Measurements from ENCODE around the gene DPAGT1. TPM values are rescaled to one million over a fixed set of nuclear protein-coding genes. Genes with fewer than 3 reads are reported as not detected.

The DPAGT1 gene
- total and polyA plus RNA-seq, 4 donors, result 19.0 to 50.9 (median 33.0) TPM

DNA sequence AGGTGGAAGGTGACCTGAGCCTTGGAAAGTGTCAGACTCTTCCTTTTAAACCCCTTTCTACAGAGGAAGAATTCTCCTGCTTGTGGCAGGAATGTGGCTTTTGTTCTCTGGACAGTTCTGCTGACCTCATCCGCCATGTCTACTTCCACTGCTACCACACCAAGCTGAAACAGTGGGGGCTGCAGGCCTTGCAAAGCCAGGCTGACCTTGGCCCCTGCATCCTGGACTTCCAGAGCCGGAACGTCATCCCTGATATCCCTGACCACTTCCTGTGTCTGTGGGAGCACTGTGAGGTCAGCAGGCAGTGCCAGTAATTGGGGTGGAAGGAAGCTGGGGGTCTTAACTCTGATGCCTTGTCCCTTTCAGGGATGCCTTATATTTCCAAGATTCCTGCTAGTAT is 29.0 kb upstream of the DPAGT1 start:
- H3K27me3 ChIP-seq (ENCODE audit: control insufficient read depth in 3 of 3, insufficient read depth in 3 of 3, low read length in 2 of 3), result no peaks in the 10 kb centered on the region
- H3K4me1 ChIP-seq (ENCODE audit: control insufficient read depth in 5 of 5, insufficient read depth in 5 of 5, low read length in 5 of 5), result peaks cover 0 to 4% (median 0%) of the 10 kb centered on the region in 5 donors
- 69 to 76% methylated on average over 3 of the region's 3 CpGs for WGBS, 2 donors
- H3K4me3 ChIP-seq, result no peak overlapping the region
- no peak overlapping the region for H3K9ac ChIP-seq (ENCODE audit: insufficient read depth in 1 of 2, low read length in 2 of 2)
- peaks cover 18 to 37% (median 36%) of the 10 kb centered on the region in 4 donors for H3K36me3 ChIP-seq (ENCODE audit: control insufficient read depth in 4 of 4, insufficient read depth in 4 of 4, low read length in 4 of 4)
- ATAC-seq (ENCODE audit: insufficient read depth, low FRiP score), result no peak
- DNase-seq, result no peak
- no peaks in the 10 kb centered on the region for H3K9me3 ChIP-seq (ENCODE audit: control insufficient read depth in 4 of 4, insufficient read depth in 3 of 4, low read length in 3 of 4)
- TF ChIP-seq, protein P1, sequence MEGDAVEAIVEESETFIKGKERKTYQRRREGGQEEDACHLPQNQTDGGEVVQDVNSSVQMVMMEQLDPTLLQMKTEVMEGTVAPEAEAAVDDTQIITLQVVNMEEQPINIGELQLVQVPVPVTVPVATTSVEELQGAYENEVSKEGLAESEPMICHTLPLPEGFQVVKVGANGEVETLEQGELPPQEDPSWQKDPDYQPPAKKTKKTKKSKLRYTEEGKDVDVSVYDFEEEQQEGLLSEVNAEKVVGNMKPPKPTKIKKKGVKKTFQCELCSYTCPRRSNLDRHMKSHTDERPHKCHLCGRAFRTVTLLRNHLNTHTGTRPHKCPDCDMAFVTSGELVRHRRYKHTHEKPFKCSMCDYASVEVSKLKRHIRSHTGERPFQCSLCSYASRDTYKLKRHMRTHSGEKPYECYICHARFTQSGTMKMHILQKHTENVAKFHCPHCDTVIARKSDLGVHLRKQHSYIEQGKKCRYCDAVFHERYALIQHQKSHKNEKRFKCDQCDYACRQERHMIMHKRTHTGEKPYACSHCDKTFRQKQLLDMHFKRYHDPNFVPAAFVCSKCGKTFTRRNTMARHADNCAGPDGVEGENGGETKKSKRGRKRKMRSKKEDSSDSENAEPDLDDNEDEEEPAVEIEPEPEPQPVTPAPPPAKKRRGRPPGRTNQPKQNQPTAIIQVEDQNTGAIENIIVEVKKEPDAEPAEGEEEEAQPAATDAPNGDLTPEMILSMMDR (IDR thresholded peaks at IDR 0.05; ENCODE audit: control extremely low read depth, extremely low read depth), result no peak
- no peak overlapping the region for H3K27ac ChIP-seq (ENCODE audit: low read depth in 1 of 2, low read length in 1 of 2)

DNA sequence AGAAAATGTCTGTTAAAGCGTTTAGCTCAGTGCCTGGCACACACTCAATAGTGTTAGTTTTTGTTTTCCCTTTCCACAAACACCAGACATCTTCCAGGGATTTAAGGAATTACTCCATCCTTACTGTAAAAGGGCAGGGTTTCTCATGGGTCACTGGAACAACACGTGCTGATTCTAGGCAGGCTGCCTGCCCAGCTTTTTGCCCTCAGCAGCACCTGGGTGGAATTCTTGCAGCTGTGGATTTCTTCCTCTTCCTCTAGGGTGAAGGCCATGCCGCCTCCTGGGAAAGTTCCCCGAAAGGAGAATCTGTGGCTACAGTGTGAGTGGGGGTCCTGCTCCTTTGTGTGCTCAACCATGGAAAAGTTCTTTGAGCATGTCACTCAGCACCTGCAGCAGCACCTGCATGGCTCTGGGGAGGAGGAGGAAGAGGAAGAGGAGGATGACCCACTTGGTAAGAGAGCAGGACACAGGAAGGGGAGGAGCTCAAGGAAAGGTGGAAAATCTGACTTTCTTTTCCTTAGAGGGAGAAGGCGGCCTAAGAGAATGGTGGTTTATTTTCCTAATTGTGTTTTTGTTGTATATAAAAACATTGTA is 25.1 kb upstream of the DPAGT1 start:
- ATAC-seq (ENCODE audit: insufficient read depth, low FRiP score), result no peak
- DNase-seq, result no peak
- Histone ChIP-seq H3K9ac (ENCODE audit: insufficient read depth in 1 of 2, low read length in 2 of 2) (no peak overlapping the region), H3K4me1 (ENCODE audit: control insufficient read depth in 5 of 5, insufficient read depth in 5 of 5, low read length in 5 of 5) (peaks cover 0 to 9% (median 7%) of the 10 kb centered on the region in 5 donors), H3K27me3 (ENCODE audit: control insufficient read depth in 3 of 3, insufficient read depth in 3 of 3, low read length in 2 of 3) (no peaks in the 10 kb centered on the region), H3K4me3 (no peak overlapping the region), H3K36me3 (ENCODE audit: control insufficient read depth in 4 of 4, insufficient read depth in 4 of 4, low read length in 4 of 4) (peaks cover 11 to 29% (median 24%) of the 10 kb centered on the region in 4 donors), H3K9me3 (ENCODE audit: control insufficient read depth in 4 of 4, insufficient read depth in 3 of 4, low read length in 3 of 4) (no peaks in the 10 kb centered on the region), H3K27ac (ENCODE audit: low read depth in 1 of 2, low read length in 1 of 2) (peak overlapping the region in 1 of 2 donors; percentile 34)
- TF ChIP-seq, protein P1 (IDR thresholded peaks at IDR 0.05; ENCODE audit: control extremely low read depth, extremely low read depth), result no peak
- WGBS, 2 donors, result 72 to 79% methylated on average over 5 of the region's 5 CpGs

DNA sequence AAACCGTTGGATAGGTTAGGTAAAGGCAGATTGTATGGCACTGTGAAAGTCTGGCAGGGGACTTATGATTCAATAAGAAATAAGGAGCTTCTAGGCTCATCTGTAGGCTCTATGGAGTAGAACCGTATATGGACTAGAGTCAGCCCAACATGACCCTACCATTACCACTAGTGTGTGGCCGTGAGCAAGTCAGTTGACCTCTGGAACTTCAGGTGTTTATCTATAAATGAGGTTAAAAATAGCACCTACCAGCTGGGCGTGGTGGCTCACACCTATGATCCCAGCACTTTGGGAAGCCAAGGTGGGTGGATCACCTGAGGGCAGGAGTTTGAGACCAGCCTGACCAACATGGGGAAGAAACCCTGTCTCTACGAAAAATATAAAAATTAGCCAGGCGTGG is 24.2 kb upstream of the DPAGT1 start:
- no peak overlapping the region for H3K9ac ChIP-seq (ENCODE audit: insufficient read depth in 1 of 2, low read length in 2 of 2)
- no peak overlapping the region for H3K4me3 ChIP-seq
- H3K36me3 ChIP-seq (ENCODE audit: control insufficient read depth in 4 of 4, insufficient read depth in 4 of 4, low read length in 4 of 4), result peaks cover 10 to 22% (median 16%) of the 10 kb centered on the region in 4 donors
- H3K27me3 ChIP-seq (ENCODE audit: control insufficient read depth in 3 of 3, insufficient read depth in 3 of 3, low read length in 2 of 3), result no peaks in the 10 kb centered on the region
- 90 to 97% methylated on average over 6 of the region's 6 CpGs for WGBS, 2 donors
- H3K9me3 ChIP-seq (ENCODE audit: control insufficient read depth in 4 of 4, insufficient read depth in 3 of 4, low read length in 3 of 4), result no peaks in the 10 kb centered on the region
- H3K4me1 ChIP-seq (ENCODE audit: control insufficient read depth in 5 of 5, insufficient read depth in 5 of 5, low read length in 5 of 5), result peaks cover 0 to 12% (median 7%) of the 10 kb centered on the region in 5 donors
- H3K27ac ChIP-seq (ENCODE audit: low read depth in 1 of 2, low read length in 1 of 2), result no peak overlapping the region
- ATAC-seq (ENCODE audit: insufficient read depth, low FRiP score), result no peak
- no peak for DNase-seq
- TF ChIP-seq, protein P1 (IDR thresholded peaks at IDR 0.05; ENCODE audit: control extremely low read depth, extremely low read depth), result no peak

DNA sequence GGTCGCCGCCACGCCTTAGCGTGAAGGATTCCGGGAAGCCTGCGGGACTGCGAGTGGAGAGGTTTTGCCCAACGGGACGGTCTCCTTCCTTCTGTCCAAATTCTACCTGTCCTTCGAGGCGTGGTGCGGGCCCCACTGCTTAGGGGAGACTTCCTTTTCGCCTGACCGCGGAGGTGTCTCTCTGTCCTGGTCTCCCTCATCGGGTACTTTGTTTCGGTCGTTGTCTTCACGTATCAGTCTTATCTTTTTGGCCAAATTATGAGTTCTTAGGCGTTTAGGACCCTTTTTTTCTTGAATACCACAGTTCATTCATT is 20.1 kb upstream of the DPAGT1 start:
- no peaks in the 10 kb centered on the region for H3K27me3 ChIP-seq (ENCODE audit: control insufficient read depth in 3 of 3, insufficient read depth in 3 of 3, low read length in 2 of 3)
- peak overlapping the region; percentile 40 to 78 for H3K9ac ChIP-seq (ENCODE audit: insufficient read depth in 1 of 2, low read length in 2 of 2)
- ATAC-seq (ENCODE audit: insufficient read depth, low FRiP score) (no peak), DNase-seq (no peak)
- peak overlapping the region; percentile 76 for H3K4me3 ChIP-seq
- TF ChIP-seq, protein P1 (IDR thresholded peaks at IDR 0.05; ENCODE audit: control extremely low read depth, extremely low read depth), result no peak
- H3K4me1 ChIP-seq (ENCODE audit: control insufficient read depth in 5 of 5, insufficient read depth in 5 of 5, low read length in 5 of 5), result peaks cover 2 to 18% (median 9%) of the 10 kb centered on the region in 5 donors
- 0 to 1% methylated on average over 20 of the region's 20 CpGs for WGBS, 2 donors
- peaks cover 5 to 13% (median 9%) of the 10 kb centered on the region in 4 donors for H3K36me3 ChIP-seq (ENCODE audit: control insufficient read depth in 4 of 4, insufficient read depth in 4 of 4, low read length in 4 of 4)
- peak overlapping the region; percentile 76 to 77 for H3K27ac ChIP-seq (ENCODE audit: low read depth in 1 of 2, low read length in 1 of 2)
- no peaks in the 10 kb centered on the region for H3K9me3 ChIP-seq (ENCODE audit: control insufficient read depth in 4 of 4, insufficient read depth in 3 of 4, low read length in 3 of 4)

Data from lung (tissue), 12 donors.